MM.1S (cell line): ENCODE measurements around the gene PLEKHM3.

Experiments
- DNase-seq: peaks from one replicate; pipeline ENCODE4 v3.0.0-alpha.2; 2015
- H2AFZ ChIP-seq: fragments of 300-600 bp; sonication (generic); 2 replicates; pipeline ENCODE4 v1.6.0; 2016; ENCODE audit warnings: antibody characterized with exemption, low read length
- H3F3A ChIP-seq: fragments of 300-600 bp; sonication (generic); 2 replicates; pipeline ENCODE4 v1.6.1; 2016; ENCODE audit warnings: mild to moderate bottlenecking, antibody characterized with exemption, low read length, moderate library complexity, mixed read lengths; ENCODE audit not compliant: insufficient read depth
- H3K27ac ChIP-seq: fragments of 300-600 bp; sonication (generic); 2 replicates; pipeline ENCODE4 v1.5.1; 2016; ENCODE audit warnings: mild to moderate bottlenecking, low read length
- H3K27me3 ChIP-seq: fragments of 300-600 bp; sonication (generic); replicated peaks from 2 replicates; pipeline ENCODE4 v1.6.0; 2016; ENCODE audit warnings: low read length; ENCODE audit not compliant: insufficient read depth
- H3K36me3 ChIP-seq: fragments of 300-600 bp; sonication (generic); replicated peaks from 2 replicates; pipeline ENCODE4 v1.6.1; 2016; ENCODE audit warnings: mild to moderate bottlenecking, low read length, mixed read lengths; ENCODE audit not compliant: insufficient read depth
- H3K4me1 ChIP-seq: fragments of 300-600 bp; sonication (generic); 2 replicates; pipeline ENCODE4 v1.6.1; 2016; ENCODE audit warnings: low read length, mixed read lengths
- H3K4me2 ChIP-seq: fragments of 300-600 bp; sonication (generic); 2 replicates; pipeline ENCODE4 v1.6.0; 2016; ENCODE audit warnings: low read depth, low read length
- H3K4me3 ChIP-seq: fragments of 300-600 bp; sonication (generic); 2 replicates; pipeline ENCODE4 v1.5.1; 2016; ENCODE audit warnings: low read length, mixed read lengths
- H3K79me2 ChIP-seq: fragments of 300-600 bp; sonication (generic); 2 replicates; pipeline ENCODE4 v1.6.1; 2016; ENCODE audit warnings: mixed run types, low read length, mixed read lengths
- H3K9ac ChIP-seq: fragments of 300-600 bp; sonication (generic); 2 replicates; pipeline ENCODE4 v1.6.1; 2016; ENCODE audit warnings: low read length, mixed read lengths
- H3K9me2 ChIP-seq: fragments of 300-600 bp; sonication (generic); replicated peaks from 2 replicates; pipeline ENCODE4 v1.6.1; 2016; ENCODE audit warnings: mild to moderate bottlenecking, low read length, mixed read lengths; ENCODE audit not compliant: insufficient read depth
- H3K9me3 ChIP-seq: fragments of 300-600 bp; sonication (generic); replicated peaks from 2 replicates; pipeline ENCODE4 v1.6.1; 2016; ENCODE audit warnings: mild to moderate bottlenecking, low read length, mixed read lengths; ENCODE audit not compliant: insufficient read depth
- H4K20me1 ChIP-seq: fragments of 300-600 bp; sonication (generic); 2 replicates; pipeline ENCODE4 v1.6.1; 2016; ENCODE audit warnings: mild to moderate bottlenecking, low read length, moderate library complexity, mixed read lengths; ENCODE audit not compliant: insufficient read depth
- CTCF ChIP-seq: fragments of 300-600 bp; sonication (generic); IDR thresholded peaks from 2 replicates; pipeline ENCODE4 v1.5.1; 2016; ENCODE audit warnings: antibody characterized with exemption, low read length, mixed read lengths
- EZH2 ChIP-seq: fragments of 300-600 bp; sonication (generic); optimal IDR thresholded peaks from 2 replicates; pipeline ENCODE3; 2017; ENCODE audit warnings: low read depth, mild to moderate bottlenecking, antibody characterized with exemption, low read length, mixed read lengths
- EZH2phosphoT487 ChIP-seq: fragments of 300-600 bp; sonication (generic); IDR thresholded peaks from 2 replicates; pipeline ENCODE4 v1.6.1; 2018; ENCODE audit warnings: antibody characterized with exemption, low read length

PLEKHM3 gene

GRCh38 chr2:207860685-207861084 is 164.6 kb downstream of the PLEKHM3 start:
- no peaks in the 10 kb centered on the region for H3K36me3 ChIP-seq
- no peaks in the 10 kb centered on the region for H3F3A ChIP-seq
- no peak for TF ChIP-seq EZH2phosphoT487
- TF ChIP-seq EZH2, result no peak

DNA sequence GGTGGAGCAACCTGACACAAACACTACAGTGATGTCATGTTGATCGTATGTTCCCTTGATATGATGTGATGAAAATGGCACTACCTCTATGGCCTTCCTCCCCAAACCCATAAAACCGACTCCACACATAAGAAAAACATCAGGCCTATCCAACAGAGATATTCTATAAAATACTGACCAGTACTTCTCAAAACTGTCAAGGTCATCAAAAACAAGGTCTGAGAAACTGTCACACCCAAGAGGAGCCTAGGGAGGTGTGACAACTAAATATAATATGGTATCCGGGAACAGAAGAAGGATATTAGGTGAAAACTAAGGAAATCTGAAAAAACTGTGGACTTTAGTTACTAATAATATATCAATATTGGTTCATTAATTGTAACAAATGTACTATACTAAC is 169.7 kb downstream of the PLEKHM3 start:
- H3K27ac ChIP-seq, result no peak overlapping the region
- no peaks in the 10 kb centered on the region for H3F3A ChIP-seq
- H3K36me3 ChIP-seq, result no peaks in the 10 kb centered on the region
- H4K20me1 ChIP-seq, result no peaks in the 10 kb centered on the region
- no peak overlapping the region for H3K4me2 ChIP-seq
- H2AFZ ChIP-seq, result no peak overlapping the region
- H3K9me3 ChIP-seq, result no peaks in the 10 kb centered on the region
- no peaks in the 10 kb centered on the region for H3K4me1 ChIP-seq
- H3K9ac ChIP-seq, result no peak overlapping the region
- no peak for DNase-seq
- TF ChIP-seq EZH2 (no peak), CTCF (no peak), EZH2phosphoT487 (no peak)
- H3K27me3 ChIP-seq, result no peaks in the 10 kb centered on the region
- H3K79me2 ChIP-seq, result no peaks in the 10 kb centered on the region
- no peak overlapping the region for H3K4me3 ChIP-seq
- H3K9me2 ChIP-seq, result no peaks in the 10 kb centered on the region

More at GRCh38 chr2:207860685-207861084, 164.6 kb downstream of the PLEKHM3 start:
- Histone ChIP-seq H3K4me3 (no peak overlapping the region), H4K20me1 (no peaks in the 10 kb centered on the region), H3K9me3 (no peaks in the 10 kb centered on the region), H2AFZ (no peak overlapping the region), H3K4me2 (no peak overlapping the region), H3K27me3 (no peaks in the 10 kb centered on the region), H3K79me2 (no peaks in the 10 kb centered on the region), H3K27ac (no peak overlapping the region), H3K9me2 (no peaks in the 10 kb centered on the region), H3K9ac (no peak overlapping the region), H3K4me1 (no peaks in the 10 kb centered on the region)
- no peak for DNase-seq

DNA sequence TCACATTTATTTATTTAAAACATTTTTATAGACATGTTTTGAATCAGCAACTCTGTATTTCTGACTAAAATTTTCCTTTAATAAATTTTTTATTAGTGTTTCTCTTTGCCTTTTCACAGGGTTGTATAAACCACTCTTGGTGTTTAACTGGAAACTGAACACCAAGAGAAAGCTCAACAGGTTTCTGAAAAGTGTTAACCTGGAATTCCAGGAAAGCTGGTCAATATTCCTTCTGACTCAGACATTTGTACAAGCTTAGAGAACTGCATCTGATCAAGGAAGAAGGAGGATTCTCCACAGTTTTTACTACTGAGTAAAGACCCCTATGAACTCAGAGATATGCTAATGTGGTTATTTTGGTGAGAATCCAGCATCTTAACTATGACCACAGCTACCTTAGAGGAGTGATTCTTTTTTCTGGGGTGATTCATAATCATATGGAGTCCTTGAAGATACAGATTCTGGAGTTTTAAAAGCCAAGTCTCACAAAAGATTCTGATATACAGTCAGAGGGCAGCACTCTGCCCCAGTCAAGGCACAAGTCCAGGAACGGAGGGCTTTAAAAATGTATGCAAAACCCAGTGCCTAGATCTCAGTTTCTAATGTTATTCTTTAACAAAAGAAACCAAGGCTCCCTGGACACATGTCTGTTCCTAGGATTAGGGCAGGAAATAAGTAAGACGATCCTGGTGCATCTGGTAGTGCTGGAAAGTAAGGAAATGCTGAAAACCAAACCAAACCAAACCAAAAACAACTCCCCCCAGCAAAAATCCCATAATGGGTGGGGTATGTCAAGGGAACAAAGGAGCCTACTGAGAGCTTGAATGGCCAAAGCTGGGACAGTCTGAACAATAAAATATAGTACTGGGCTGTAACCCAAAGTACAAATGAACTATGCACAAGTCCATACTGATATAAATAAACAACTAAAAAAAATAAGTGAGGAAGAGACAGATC is 170.6 kb downstream of the PLEKHM3 start:
- H3K27ac ChIP-seq, result no peak overlapping the region
- no peak overlapping the region for H3K4me3 ChIP-seq
- H3K36me3 ChIP-seq, result no peaks in the 10 kb centered on the region
- H3K9me3 ChIP-seq, result no peaks in the 10 kb centered on the region
- no peak overlapping the region for H3K4me2 ChIP-seq
- no peak overlapping the region for H3K9ac ChIP-seq
- no peak overlapping the region for H2AFZ ChIP-seq
- H4K20me1 ChIP-seq, result no peaks in the 10 kb centered on the region
- DNase-seq, result no peak
- H3K27me3 ChIP-seq, result no peaks in the 10 kb centered on the region
- H3K79me2 ChIP-seq, result no peaks in the 10 kb centered on the region
- H3F3A ChIP-seq, result no peaks in the 10 kb centered on the region
- H3K9me2 ChIP-seq, result no peaks in the 10 kb centered on the region
- TF ChIP-seq EZH2phosphoT487, result no peak
- TF ChIP-seq EZH2, result no peak
- no peak for TF ChIP-seq CTCF
- H3K4me1 ChIP-seq, result no peaks in the 10 kb centered on the region

DNA sequence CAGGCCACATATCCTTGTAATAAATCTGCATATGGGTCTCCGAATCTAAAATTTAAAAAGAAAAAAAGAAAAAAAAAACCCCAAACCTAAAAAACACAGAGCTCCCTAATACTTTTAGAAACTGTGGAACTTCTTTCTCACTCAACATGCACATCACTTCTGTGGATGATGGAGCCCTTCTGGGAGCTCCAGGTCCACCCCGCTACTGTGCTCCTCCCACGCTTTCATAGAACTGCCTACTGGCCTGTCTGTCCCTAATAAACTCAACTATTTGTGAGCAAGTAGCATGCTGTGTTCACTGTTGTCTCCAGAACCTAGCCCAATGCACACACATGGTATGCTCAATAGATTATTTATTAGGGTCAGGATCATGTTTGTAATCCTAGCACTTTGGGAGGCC is 172.5 kb downstream of the PLEKHM3 start:
- no peak overlapping the region for H3K4me3 ChIP-seq
- H3K9ac ChIP-seq, result no peak overlapping the region
- H3K4me1 ChIP-seq, result no peaks in the 10 kb centered on the region
- no peaks in the 10 kb centered on the region for H4K20me1 ChIP-seq
- no peaks in the 10 kb centered on the region for H3K79me2 ChIP-seq
- no peak for TF ChIP-seq CTCF
- TF ChIP-seq EZH2, result no peak
- TF ChIP-seq EZH2phosphoT487, result no peak
- H3K9me2 ChIP-seq, result no peaks in the 10 kb centered on the region
- no peaks in the 10 kb centered on the region for H3K36me3 ChIP-seq
- H3F3A ChIP-seq, result no peaks in the 10 kb centered on the region
- no peak overlapping the region for H2AFZ ChIP-seq
- no peak overlapping the region for H3K27ac ChIP-seq
- DNase-seq, result no peak
- no peaks in the 10 kb centered on the region for H3K9me3 ChIP-seq
- no peaks in the 10 kb centered on the region for H3K27me3 ChIP-seq
- no peak overlapping the region for H3K4me2 ChIP-seq
